ENCODE results near the gene SLC6A19. TPM values are rescaled to one million over a fixed set of nuclear protein-coding genes. Genes with fewer than 3 reads are reported as not detected.

Gene SLC6A19
- total RNA-seq, 1 experiment from 2014 or later, result 0.04 TPM

- Mint-ChIP-seq H3K4me1 (no peaks in the 10 kb centered on the region), H3K36me3 (no peaks in the 10 kb centered on the region), H3K27me3 (ENCODE audit: low read depth) (no peaks in the 10 kb centered on the region; the same call in 1 of the 2 replicates), H3K9me3 (peaks cover 8% of the 10 kb centered on the region), H3K27ac (no peak overlapping the region), H3K4me3 (no peak overlapping the region)
- ATAC-seq, result no peak
- TF ChIP-seq CBFB (CRISPR knock-in tag; IDR thresholded peaks at IDR 0.05; ENCODE audit: low read depth), result no peak
- TF ChIP-seq ATF1 (CRISPR knock-in tag; IDR thresholded peaks at IDR 0.05), result no peak
- no peak for TF ChIP-seq SP1 (CRISPR knock-in tag; conservative IDR thresholded peaks at IDR 0.05)
- TF ChIP-seq MAX (CRISPR knock-in tag; IDR thresholded peaks at IDR 0.05), result no peak
- no peak for TF ChIP-seq HMGA2 (CRISPR knock-in tag; IDR thresholded peaks at IDR 0.05)
- no peak for TF ChIP-seq ZNF532 (CRISPR knock-in tag; IDR thresholded peaks at IDR 0.05; ENCODE audit: borderline replicate concordance)
- TF ChIP-seq ZMAT4 (CRISPR knock-in tag; IDR thresholded peaks at IDR 0.05), result no peak
- TF ChIP-seq STAT6 (CRISPR knock-in tag; conservative IDR thresholded peaks at IDR 0.05; ENCODE audit: low read depth), result no peak
- no peak for TF ChIP-seq ZSCAN18 (CRISPR knock-in tag; IDR thresholded peaks at IDR 0.05)
- TF ChIP-seq SOX15 (CRISPR knock-in tag; IDR thresholded peaks at IDR 0.05), result no peak
- TF ChIP-seq FOXJ3 (CRISPR knock-in tag; IDR thresholded peaks at IDR 0.05; ENCODE audit: borderline replicate concordance), result no peak
- TF ChIP-seq GRHL2 (CRISPR knock-in tag; IDR thresholded peaks at IDR 0.05; ENCODE audit: insufficient replicate concordance, severe bottlenecking), result no peak
- TF ChIP-seq TEAD4 (CRISPR knock-in tag; IDR thresholded peaks at IDR 0.05), result no peak
- POLR2A ChIA-PET, result no interaction called here
- no peak for DNase-seq (ENCODE audit: low spot score)
- CTCF ChIA-PET, result no interaction called here
Measured at GRCh38 chr5:1211701-1212100, 10.3 kb downstream of the SLC6A19 start.

GRCh38 chr5:1212271-1212670 lies 10.9 kb downstream of the SLC6A19 start:
- no peak overlapping the region for H3K27ac Mint-ChIP-seq
- no peak overlapping the region for H3K4me3 Mint-ChIP-seq
- ATAC-seq, result no peak
- H3K4me1 Mint-ChIP-seq, result no peaks in the 10 kb centered on the region
- H3K9me3 Mint-ChIP-seq, result peaks cover 8% of the 10 kb centered on the region
- no peaks in the 10 kb centered on the region for H3K36me3 Mint-ChIP-seq
- ChIA-PET POLR2A (no interaction called here), CTCF (no interaction called here)
- peak; percentile 5 for DNase-seq (ENCODE audit: low spot score)
- H3K27me3 Mint-ChIP-seq (ENCODE audit: low read depth), result no peaks in the 10 kb centered on the region; the same call in 1 of the 2 replicates
- TF ChIP-seq FOXP1 (CRISPR knock-in tag; IDR thresholded peaks at IDR 0.05; ENCODE audit: borderline replicate concordance), result no peak
- no peak for TF ChIP-seq ZNF263 (CRISPR knock-in tag; IDR thresholded peaks at IDR 0.05; ENCODE audit: low read depth)
- TF ChIP-seq NR1H2 (CRISPR knock-in tag; IDR thresholded peaks at IDR 0.05), result no peak
- no peak for TF ChIP-seq NFYB (CRISPR knock-in tag; conservative IDR thresholded peaks at IDR 0.05; ENCODE audit: low read depth)
- no peak for TF ChIP-seq MXD4 (CRISPR knock-in tag; IDR thresholded peaks at IDR 0.05; ENCODE audit: borderline replicate concordance)
- no peak for TF ChIP-seq MLX (CRISPR knock-in tag; IDR thresholded peaks at IDR 0.05)
